T-helper 2 cell treated with Interferon-gamma antibody and Interleukin-4, amounts not matched to agents 5 μg/mL and 100 μg/mL, for 36 hours (primary cell): ENCODE results near the gene ZFP92.
"Not testable (repeated sequence)": the region's sequence is repeated elsewhere in the genome, so short reads cannot be mapped to it uniquely, and the experiment has no call there.

Experiments
- DNase-seq: peaks from one replicate; pipeline ENCODE4 v3.0.0; 2021; ENCODE audit warnings: low spot score
- H3K27ac Mint-ChIP-seq: one replicate; pipeline ENCODE4 v1.8.0; 2021; ENCODE audit warnings: mild to moderate bottlenecking, mixed read lengths
- H3K27me3 Mint-ChIP-seq: one replicate; pipeline ENCODE4 v1.8.0; 2021; ENCODE audit warnings: low read depth, mixed read lengths
- H3K36me3 Mint-ChIP-seq: one replicate; pipeline ENCODE4 v1.8.0; 2021; ENCODE audit warnings: low read depth, mixed read lengths
- H3K4me1 Mint-ChIP-seq: one replicate; pipeline ENCODE4 v1.8.0; 2021; ENCODE audit warnings: low read depth, mixed read lengths
- H3K4me3 Mint-ChIP-seq: one replicate; pipeline ENCODE4 v1.8.0; 2022; ENCODE audit warnings: mild to moderate bottlenecking, moderate library complexity, mixed read lengths
- H3K9me3 Mint-ChIP-seq: one replicate; pipeline ENCODE4 v1.8.0; 2021; ENCODE audit warnings: mixed read lengths

Gene ZFP92

GRCh38 chrX:153395613-153396319 is 15.5 kb upstream of the ZFP92 start:
- peaks cover 18% of the 10 kb centered on the region for H3K4me1 Mint-ChIP-seq
- peak overlapping the region; percentile 49 for H3K27ac Mint-ChIP-seq
- no peaks in the 10 kb centered on the region for H3K9me3 Mint-ChIP-seq
- H3K27me3 Mint-ChIP-seq, result no peaks in the 10 kb centered on the region
- peak overlapping the region; percentile 59 for H3K4me3 Mint-ChIP-seq
- DNase-seq, result no peak
- H3K36me3 Mint-ChIP-seq, result no peaks in the 10 kb centered on the region

GRCh38 chrX:153396320-153397195 is 14.7 kb upstream of the ZFP92 start:
- no peak for DNase-seq
- H3K4me1 Mint-ChIP-seq, result peaks cover 18% of the 10 kb centered on the region
- peak overlapping the region; percentile 49 for H3K27ac Mint-ChIP-seq
- H3K9me3 Mint-ChIP-seq, result no peaks in the 10 kb centered on the region
- no peaks in the 10 kb centered on the region for H3K27me3 Mint-ChIP-seq
- no peaks in the 10 kb centered on the region for H3K36me3 Mint-ChIP-seq
- H3K4me3 Mint-ChIP-seq, result no peak overlapping the region

GRCh38 chrX:153397256-153397960 is 13.9 kb upstream of the ZFP92 start:
- Mint-ChIP-seq H3K36me3 (no peaks in the 10 kb centered on the region), H3K4me3 (no peak overlapping the region), H3K4me1 (peaks cover 18% of the 10 kb centered on the region), H3K9me3 (no peaks in the 10 kb centered on the region), H3K27ac (no peak overlapping the region), H3K27me3 (no peaks in the 10 kb centered on the region)
- DNase-seq, result no peak

- no peaks in the 10 kb centered on the region for H3K9me3 Mint-ChIP-seq
- no peak overlapping the region for H3K27ac Mint-ChIP-seq
Measured at GRCh38 chrX:153398275-153398960, 12.9 kb upstream of the ZFP92 start.

GRCh38 chrX:153400146-153401132 is 10.8 kb upstream of the ZFP92 start:
- Mint-ChIP-seq H3K9me3 (no peaks in the 10 kb centered on the region), H3K27ac (no peak overlapping the region), H3K4me3 (no peak overlapping the region), H3K4me1 (peaks cover 2% of the 10 kb centered on the region), H3K27me3 (peaks cover 8% of the 10 kb centered on the region), H3K36me3 (no peaks in the 10 kb centered on the region)
- peak; percentile 31 for DNase-seq

More at GRCh38 chrX:153398275-153398960, 12.9 kb upstream of the ZFP92 start:
- Mint-ChIP-seq H3K4me1 (peaks cover 18% of the 10 kb centered on the region), H3K36me3 (no peaks in the 10 kb centered on the region), H3K27me3 (peaks cover 6% of the 10 kb centered on the region), H3K4me3 (no peak overlapping the region)
- no peak for DNase-seq

- H3K4me1 Mint-ChIP-seq, result no peaks in the 10 kb centered on the region
- H3K4me3 Mint-ChIP-seq, result no peak within 1 kb of the TSS
- peaks cover 8% of the 10 kb centered on the region for H3K27me3 Mint-ChIP-seq
- H3K36me3 Mint-ChIP-seq, result no peaks in the 10 kb centered on the region
- no peaks in the 10 kb centered on the region for H3K9me3 Mint-ChIP-seq
- H3K27ac Mint-ChIP-seq, result no peak within 1 kb of the TSS
- no peak for DNase-seq
Measured at GRCh38 chrX:153401133-153401764, 10.0 kb upstream of the ZFP92 start, which contains the start of gene PNMA6E. Gene PNMA6E, minus strand, starts transcription at chrX:153401350. Its CDS starts 2,501 bp downstream, at chrX:153398849.

GRCh38 chrX:153404333-153404732 is 6.9 kb upstream of the ZFP92 start:
- not testable (repeated sequence) for H3K9me3 Mint-ChIP-seq, DNase-seq, H3K27ac Mint-ChIP-seq, H3K4me1 Mint-ChIP-seq, H3K27me3 Mint-ChIP-seq, H3K36me3 Mint-ChIP-seq, H3K4me3 Mint-ChIP-seq

GRCh38 chrX:153405426-153405825 is 5.8 kb upstream of the ZFP92 start:
- Mint-ChIP-seq H3K4me1 (no peaks in the 10 kb centered on the region), H3K27ac (no peak overlapping the region), H3K27me3 (peaks cover 8% of the 10 kb centered on the region), H3K36me3 (no peaks in the 10 kb centered on the region), H3K9me3 (no peaks in the 10 kb centered on the region), H3K4me3 (no peak overlapping the region)
- no peak for DNase-seq

GRCh38 chrX:153406011-153406410 is 5.3 kb upstream of the ZFP92 start:
- H3K27me3 Mint-ChIP-seq, result peaks cover 8% of the 10 kb centered on the region
- no peaks in the 10 kb centered on the region for H3K9me3 Mint-ChIP-seq
- no peaks in the 10 kb centered on the region for H3K36me3 Mint-ChIP-seq

GRCh38 chrX:153406903-153407302 is 4.4 kb upstream of the ZFP92 start:
- Mint-ChIP-seq H3K4me1 (peaks cover 1% of the 10 kb centered on the region), H3K9me3 (no peaks in the 10 kb centered on the region)

More at GRCh38 chrX:153406011-153406410, 5.3 kb upstream of the ZFP92 start:
- DNase-seq, result no peak
- Mint-ChIP-seq H3K27ac (no peak overlapping the region), H3K4me3 (no peak overlapping the region), H3K4me1 (no peaks in the 10 kb centered on the region)

GRCh38 chrX:153407736-153408135 is 3.5 kb upstream of the ZFP92 start:
- H3K36me3 Mint-ChIP-seq, result no peaks in the 10 kb centered on the region
- H3K27ac Mint-ChIP-seq, result no peak overlapping the region
- H3K4me3 Mint-ChIP-seq, result no peak overlapping the region
- peaks cover 8% of the 10 kb centered on the region for H3K4me1 Mint-ChIP-seq
- H3K9me3 Mint-ChIP-seq, result no peaks in the 10 kb centered on the region
- H3K27me3 Mint-ChIP-seq, result peaks cover 11% of the 10 kb centered on the region
- no peak for DNase-seq

More at GRCh38 chrX:153406903-153407302, 4.4 kb upstream of the ZFP92 start:
- peaks cover 8% of the 10 kb centered on the region for H3K27me3 Mint-ChIP-seq
- no peak overlapping the region for H3K27ac Mint-ChIP-seq
- no peaks in the 10 kb centered on the region for H3K36me3 Mint-ChIP-seq
- no peak for DNase-seq
- no peak overlapping the region for H3K4me3 Mint-ChIP-seq

- Mint-ChIP-seq H3K9me3 (no peaks in the 10 kb centered on the region), H3K27ac (no peak overlapping the region), H3K27me3 (peaks cover 7% of the 10 kb centered on the region), H3K4me3 (no peak overlapping the region), H3K36me3 (no peaks in the 10 kb centered on the region), H3K4me1 (peaks cover 8% of the 10 kb centered on the region)
- DNase-seq, result no peak
Measured at GRCh38 chrX:153408221-153408721, 3.0 kb upstream of the ZFP92 start.
